ENCODE data around the gene IMMT.

- TF ChIP-seq, protein P1, sequence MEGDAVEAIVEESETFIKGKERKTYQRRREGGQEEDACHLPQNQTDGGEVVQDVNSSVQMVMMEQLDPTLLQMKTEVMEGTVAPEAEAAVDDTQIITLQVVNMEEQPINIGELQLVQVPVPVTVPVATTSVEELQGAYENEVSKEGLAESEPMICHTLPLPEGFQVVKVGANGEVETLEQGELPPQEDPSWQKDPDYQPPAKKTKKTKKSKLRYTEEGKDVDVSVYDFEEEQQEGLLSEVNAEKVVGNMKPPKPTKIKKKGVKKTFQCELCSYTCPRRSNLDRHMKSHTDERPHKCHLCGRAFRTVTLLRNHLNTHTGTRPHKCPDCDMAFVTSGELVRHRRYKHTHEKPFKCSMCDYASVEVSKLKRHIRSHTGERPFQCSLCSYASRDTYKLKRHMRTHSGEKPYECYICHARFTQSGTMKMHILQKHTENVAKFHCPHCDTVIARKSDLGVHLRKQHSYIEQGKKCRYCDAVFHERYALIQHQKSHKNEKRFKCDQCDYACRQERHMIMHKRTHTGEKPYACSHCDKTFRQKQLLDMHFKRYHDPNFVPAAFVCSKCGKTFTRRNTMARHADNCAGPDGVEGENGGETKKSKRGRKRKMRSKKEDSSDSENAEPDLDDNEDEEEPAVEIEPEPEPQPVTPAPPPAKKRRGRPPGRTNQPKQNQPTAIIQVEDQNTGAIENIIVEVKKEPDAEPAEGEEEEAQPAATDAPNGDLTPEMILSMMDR (conservative IDR thresholded peaks at IDR 0.05; ENCODE audit: low read depth, low read length): no peak
- TF ChIP-seq EZH2 (IDR thresholded peaks at IDR 0.05; ENCODE audit: borderline replicate concordance, low read depth, low read length, poor library complexity, severe bottlenecking): no peak
These were observed 18.7 kb downstream of the IMMT start for GRCh38 chr2:86176597-86176996.

Measured in A673 (cell line).